HAP-1 (cell line): ENCODE measurements around the gene PDZD2.

Experiments
- DNase-seq, 2 experiments: peaks; one replicate each; pipeline ENCODE4 v3.0.0-alpha.2; 2016 to 2020; ENCODE audit warnings: low spot score in 2 of 2
- H3K27me3 ChIP-seq: fragments of 250-450 bp; sonication (Bioruptor Pico); 2 replicates; pipeline ENCODE4 v1.5.1; 2020; ENCODE audit warnings: low read depth, mild to moderate bottlenecking, moderate library complexity
- H3K36me3 ChIP-seq: fragments of 250-450 bp; sonication (Bioruptor Pico); replicated peaks from 2 replicates; pipeline ENCODE4 v1.5.1; 2020; ENCODE audit warnings: mild to moderate bottlenecking
- H3K4me1 ChIP-seq: fragments of 250-450 bp; sonication (Bioruptor Pico); 2 replicates; pipeline ENCODE4 v1.5.1; 2020; ENCODE audit warnings: mild to moderate bottlenecking
- H3K4me3 ChIP-seq: fragments of 250-450 bp; sonication (Bioruptor Pico); 2 replicates; pipeline ENCODE4 v1.5.1; 2020; ENCODE audit warnings: mild to moderate bottlenecking, moderate library complexity
- H3K9me3 ChIP-seq: fragments of 250-450 bp; sonication (Bioruptor Pico); 2 replicates; pipeline ENCODE4 v1.5.1; 2020; ENCODE audit warnings: mild to moderate bottlenecking, moderate library complexity
- in situ Hi-C: fragments of 300-500 bp; cut with MboI; formaldehyde crosslinking; loops from 3 replicates; pipeline ENCODE4 v1.14.3; 2020; ENCODE audit warnings: low sequenced_read_pairs, inconsistent platforms, mixed read lengths

Gene PDZD2

GRCh38 chr5:32130865-32131264 lies 491.9 kb downstream of the PDZD2 start:
- H3K27me3 ChIP-seq = no peaks in the 10 kb centered on the region
- no peak for DNase-seq
- no peak overlapping the region for H3K4me3 ChIP-seq
- H3K9me3 ChIP-seq = no peaks in the 10 kb centered on the region
- in situ Hi-C loops = no loop called here
- no peaks in the 10 kb centered on the region for H3K4me1 ChIP-seq
- H3K36me3 ChIP-seq = peaks cover 41% of the 10 kb centered on the region

GRCh38 chr5:32131604-32132003 lies 492.7 kb downstream of the PDZD2 start:
- no peak for DNase-seq
- no peaks in the 10 kb centered on the region for H3K4me1 ChIP-seq
- in situ Hi-C loops = no loop called here
- no peaks in the 10 kb centered on the region for H3K27me3 ChIP-seq
- peaks cover 34% of the 10 kb centered on the region for H3K36me3 ChIP-seq
- no peak overlapping the region for H3K4me3 ChIP-seq
- no peaks in the 10 kb centered on the region for H3K9me3 ChIP-seq

GRCh38 chr5:32132757-32133156 lies 493.8 kb downstream of the PDZD2 start:
- Histone ChIP-seq H3K4me3 (no peak overlapping the region), H3K27me3 (no peaks in the 10 kb centered on the region), H3K9me3 (no peaks in the 10 kb centered on the region), H3K4me1 (no peaks in the 10 kb centered on the region), H3K36me3 (peaks cover 34% of the 10 kb centered on the region)
- DNase-seq = no peak
- in situ Hi-C loops = no loop called here

GRCh38 chr5:32135086-32135485 lies 496.2 kb downstream of the PDZD2 start:
- Histone ChIP-seq H3K36me3 (peaks cover 53% of the 10 kb centered on the region), H3K9me3 (no peaks in the 10 kb centered on the region)

GRCh38 chr5:32136342-32136741 lies 497.4 kb downstream of the PDZD2 start:
- Histone ChIP-seq H3K9me3 (no peaks in the 10 kb centered on the region), H3K4me3 (no peak overlapping the region), H3K27me3 (no peaks in the 10 kb centered on the region), H3K4me1 (peaks cover 2% of the 10 kb centered on the region; the same call in 1 of the 2 replicates), H3K36me3 (peaks cover 43% of the 10 kb centered on the region)
- DNase-seq = no peak
- in situ Hi-C loops = no loop called here

More at GRCh38 chr5:32135086-32135485, 496.2 kb downstream of the PDZD2 start:
- peaks cover 2% of the 10 kb centered on the region; the same call in 1 of the 2 replicates for H3K4me1 ChIP-seq
- in situ Hi-C loops = no loop called here
- DNase-seq = no peak
- no peaks in the 10 kb centered on the region for H3K27me3 ChIP-seq
- no peak overlapping the region for H3K4me3 ChIP-seq

- DNase-seq = no peak
- Histone ChIP-seq H3K36me3 (peaks cover 43% of the 10 kb centered on the region), H3K4me1 (peaks cover 7% of the 10 kb centered on the region), H3K27me3 (no peaks in the 10 kb centered on the region), H3K4me3 (no peak overlapping the region), H3K9me3 (no peaks in the 10 kb centered on the region)
- in situ Hi-C loops = no loop called here
Observed at GRCh38 chr5:32138839-32139493, 500.0 kb downstream of the PDZD2 start.

GRCh38 chr5:32143617-32144377 lies 504.9 kb downstream of the PDZD2 start:
- peaks cover 10% of the 10 kb centered on the region for H3K4me1 ChIP-seq
- no peaks in the 10 kb centered on the region for H3K27me3 ChIP-seq
- peaks cover 2% of the 10 kb centered on the region; the same call in 1 of the 2 replicates for H3K9me3 ChIP-seq
- DNase-seq = no peak
- H3K4me3 ChIP-seq = no peak overlapping the region
- in situ Hi-C loops = no loop called here
- H3K36me3 ChIP-seq = peaks cover 28% of the 10 kb centered on the region

- H3K27me3 ChIP-seq = no peaks in the 10 kb centered on the region
- H3K4me1 ChIP-seq = peaks cover 8% of the 10 kb centered on the region
- in situ Hi-C loops = no loop called here
- peaks cover 2% of the 10 kb centered on the region; the same call in 1 of the 2 replicates for H3K9me3 ChIP-seq
- no peak for DNase-seq
- no peak overlapping the region for H3K4me3 ChIP-seq
- H3K36me3 ChIP-seq = peaks cover 20% of the 10 kb centered on the region
Observed at GRCh38 chr5:32144378-32145207, 505.7 kb downstream of the PDZD2 start.

- Histone ChIP-seq H3K4me1 (peaks cover 8% of the 10 kb centered on the region), H3K9me3 (peaks cover 2% of the 10 kb centered on the region; the same call in 1 of the 2 replicates), H3K4me3 (no peak overlapping the region), H3K36me3 (peaks cover 17% of the 10 kb centered on the region), H3K27me3 (no peaks in the 10 kb centered on the region)
- DNase-seq = no peak
- in situ Hi-C loops = no loop called here
Observed at GRCh38 chr5:32145378-32145777, 506.4 kb downstream of the PDZD2 start.

GRCh38 chr5:32147236-32147635 lies 508.3 kb downstream of the PDZD2 start:
- DNase-seq = no peak
- Histone ChIP-seq H3K36me3 (peaks cover 17% of the 10 kb centered on the region), H3K4me1 (peaks cover 8% of the 10 kb centered on the region), H3K4me3 (no peak overlapping the region), H3K9me3 (peaks cover 2% of the 10 kb centered on the region; the same call in 1 of the 2 replicates), H3K27me3 (no peaks in the 10 kb centered on the region)
- in situ Hi-C loops = no loop called here

- H3K36me3 ChIP-seq = peaks cover 17% of the 10 kb centered on the region
- no peak overlapping the region for H3K4me3 ChIP-seq
- peaks cover 8% of the 10 kb centered on the region for H3K4me1 ChIP-seq
Observed at GRCh38 chr5:32147959-32148358, 509.0 kb downstream of the PDZD2 start.

GRCh38 chr5:32150366-32150765 lies 511.4 kb downstream of the PDZD2 start:
- Histone ChIP-seq H3K4me1 (peaks cover 3% of the 10 kb centered on the region; the same call in 1 of the 2 replicates), H3K4me3 (no peak overlapping the region), H3K36me3 (peaks cover 3% of the 10 kb centered on the region), H3K9me3 (no peaks in the 10 kb centered on the region), H3K27me3 (no peaks in the 10 kb centered on the region)
- DNase-seq = no peak
- in situ Hi-C loops = no loop called here

More at GRCh38 chr5:32147959-32148358, 509.0 kb downstream of the PDZD2 start:
- peaks cover 2% of the 10 kb centered on the region; the same call in 1 of the 2 replicates for H3K9me3 ChIP-seq
- in situ Hi-C loops = no loop called here
- no peaks in the 10 kb centered on the region for H3K27me3 ChIP-seq
- DNase-seq = no peak

GRCh38 chr5:32151198-32151597 lies 512.3 kb downstream of the PDZD2 start:
- Histone ChIP-seq H3K36me3 (peaks cover 3% of the 10 kb centered on the region), H3K27me3 (no peaks in the 10 kb centered on the region), H3K4me3 (no peak overlapping the region), H3K9me3 (no peaks in the 10 kb centered on the region), H3K4me1 (peaks cover 3% of the 10 kb centered on the region; the same call in 1 of the 2 replicates)
- no peak for DNase-seq
- in situ Hi-C loops = no loop called here
